Skeletal muscle tissue (tissue), 4 donors: ENCODE results near the gene JARID2. TPM values are rescaled to one million over a fixed set of nuclear protein-coding genes. Genes with fewer than 3 reads are reported as not detected.

ENCODE experiments used
- H3K27ac ChIP-seq: one replicate; pipeline ENCODE4 v1.7.0; 2013; ENCODE audit warnings: mild to moderate bottlenecking, low read depth, low read length, inconsistent platforms
- H3K27me3 ChIP-seq, 3 donors: one replicate each; pipeline ENCODE4 v1.7.0; 2013; ENCODE audit warnings: low read length in 3 of 3; ENCODE audit not compliant: control insufficient read depth in 3 of 3, insufficient read depth in 3 of 3
- H3K36me3 ChIP-seq, 3 donors: one replicate each; pipeline ENCODE4 v1.7.0; 2013; ENCODE audit warnings: low read length in 3 of 3; ENCODE audit not compliant: control insufficient read depth in 3 of 3, insufficient read depth in 3 of 3
- H3K4me1 ChIP-seq, 3 donors: one replicate each; pipeline ENCODE4 v1.7.0; 2013; ENCODE audit warnings: low read length in 3 of 3, mild to moderate bottlenecking in 3 of 3; ENCODE audit not compliant: control insufficient read depth in 3 of 3, insufficient read depth in 3 of 3
- H3K4me3 ChIP-seq, 3 donors: one replicate each; pipeline ENCODE4 v1.7.0; 2013; ENCODE audit warnings: low read length in 3 of 3
- H3K9ac ChIP-seq, 3 donors: one replicate each; pipeline ENCODE4 v1.7.0; 2013; ENCODE audit warnings: low read length in 3 of 3, mild to moderate bottlenecking in 3 of 3, moderate library complexity in 2 of 3, low read depth in 1 of 3
- H3K9me3 ChIP-seq, 3 donors: one replicate each; pipeline ENCODE4 v1.7.0; 2013; ENCODE audit warnings: low read length in 3 of 3; ENCODE audit not compliant: control insufficient read depth in 3 of 3
- total RNA-seq: library from RNA; depleted of rRNA; stranded (reverse); fragments of >200 nt; gene quantifications from one replicate; pipeline ENCODE4 v1.2.3, GENCODE V29; 2014
- donor health status: Osteomylitis.

The JARID2 gene
- total RNA-seq, 1 donor from 2014 or later: 12.0 TPM

GRCh38 chr6:15305909-15306308, 60.0 kb downstream of the JARID2 start:
- no peak overlapping the region for H3K27ac ChIP-seq
- no peaks in the 10 kb centered on the region for H3K36me3 ChIP-seq
- H3K27me3 ChIP-seq: no peaks in the 10 kb centered on the region
- no peaks in the 10 kb centered on the region for H3K9me3 ChIP-seq
- H3K9ac ChIP-seq: no peak overlapping the region
- H3K4me3 ChIP-seq: no peak overlapping the region
- H3K4me1 ChIP-seq: peaks cover 21 to 44% (median 29%) of the 10 kb centered on the region in 3 donors

GRCh38 chr6:15308435-15309213, 62.8 kb downstream of the JARID2 start:
- H3K9me3 ChIP-seq: no peaks in the 10 kb centered on the region
- no peak overlapping the region for H3K4me3 ChIP-seq
- H3K4me1 ChIP-seq: peaks cover 32 to 40% (median 34%) of the 10 kb centered on the region in 3 donors
- no peak overlapping the region for H3K9ac ChIP-seq
- H3K36me3 ChIP-seq: no peaks in the 10 kb centered on the region
- H3K27ac ChIP-seq: no peak overlapping the region
- no peaks in the 10 kb centered on the region for H3K27me3 ChIP-seq

DNA sequence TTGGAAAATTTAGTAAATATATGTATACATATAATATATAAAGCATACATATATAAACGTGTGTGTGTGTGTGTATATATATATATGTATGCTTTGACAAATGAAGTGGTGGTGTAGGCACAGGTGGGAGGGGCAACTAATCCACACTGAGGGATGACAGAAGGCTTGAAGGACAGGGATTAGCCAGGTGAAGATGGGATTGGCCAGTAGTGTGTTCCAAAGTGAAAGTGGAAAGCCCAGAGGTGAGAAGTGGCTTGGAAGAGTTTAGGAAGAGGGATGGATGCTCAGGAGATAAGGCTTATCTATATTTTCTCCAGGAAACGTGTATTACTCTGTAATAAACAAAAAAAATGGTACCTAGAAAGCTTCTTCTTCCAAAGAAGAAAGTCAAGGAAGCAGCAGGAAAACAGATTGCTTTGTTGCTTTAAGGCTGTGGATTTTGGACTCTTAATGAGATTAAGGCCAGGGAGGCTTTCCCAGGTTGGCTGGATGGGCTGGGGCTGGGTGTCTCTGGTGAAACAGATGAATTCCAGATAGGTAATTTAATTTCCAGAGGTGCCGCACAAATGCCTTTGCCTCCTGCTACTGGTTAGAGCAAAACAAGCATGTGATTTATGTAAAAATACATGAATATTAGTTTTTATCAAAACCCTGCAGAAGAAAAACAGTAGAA, 63.9 kb downstream of the JARID2 start:
- H3K27ac ChIP-seq: no peak overlapping the region
- H3K9me3 ChIP-seq: no peaks in the 10 kb centered on the region
- H3K4me1 ChIP-seq: peaks cover 36 to 40% (median 38%) of the 10 kb centered on the region in 3 donors
- H3K27me3 ChIP-seq: no peaks in the 10 kb centered on the region
- no peak overlapping the region for H3K4me3 ChIP-seq
- no peaks in the 10 kb centered on the region for H3K36me3 ChIP-seq
- no peak overlapping the region for H3K9ac ChIP-seq

DNA sequence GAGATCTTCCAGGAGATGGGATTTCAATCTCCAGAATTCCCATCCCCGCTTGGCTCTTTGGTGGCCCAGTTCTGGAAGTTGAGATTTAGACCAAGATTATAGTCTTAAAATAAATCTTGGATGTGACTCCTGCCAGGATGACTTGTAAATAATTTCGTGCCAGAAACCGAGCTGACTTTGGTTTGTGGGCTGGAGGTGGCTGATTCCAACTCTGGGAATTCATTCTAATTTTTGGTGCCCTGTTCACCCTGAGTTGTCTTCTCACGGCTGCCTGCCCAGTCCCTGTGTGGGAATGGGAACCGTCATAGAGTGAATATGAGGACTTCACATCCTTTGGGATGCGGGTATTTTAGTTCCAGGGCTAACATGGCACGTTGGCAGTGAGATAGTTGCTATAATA, 64.8 kb downstream of the JARID2 start:
- no peaks in the 10 kb centered on the region for H3K36me3 ChIP-seq
- H3K4me1 ChIP-seq: peaks cover 34 to 38% (median 37%) of the 10 kb centered on the region in 3 donors
- no peaks in the 10 kb centered on the region for H3K9me3 ChIP-seq
- H3K27me3 ChIP-seq: no peaks in the 10 kb centered on the region
- peak overlapping the region in 1 of 3 donors; percentile 32 for H3K9ac ChIP-seq
- no peak overlapping the region for H3K27ac ChIP-seq
- H3K4me3 ChIP-seq: no peak overlapping the region

GRCh38 chr6:15312500-15312899, 66.6 kb downstream of the JARID2 start:
- no peaks in the 10 kb centered on the region for H3K9me3 ChIP-seq
- no peak overlapping the region for H3K27ac ChIP-seq
- no peak overlapping the region for H3K4me3 ChIP-seq
- peaks cover 32 to 38% (median 33%) of the 10 kb centered on the region in 3 donors for H3K4me1 ChIP-seq
- no peaks in the 10 kb centered on the region for H3K27me3 ChIP-seq
- H3K9ac ChIP-seq: no peak overlapping the region
- no peaks in the 10 kb centered on the region for H3K36me3 ChIP-seq

GRCh38 chr6:15313367-15313766, 67.5 kb downstream of the JARID2 start:
- Histone ChIP-seq H3K4me3 (peak overlapping the region in 1 of 3 donors; percentile 1), H3K9ac (no peak overlapping the region), H3K27me3 (no peaks in the 10 kb centered on the region), H3K9me3 (no peaks in the 10 kb centered on the region), H3K4me1 (peaks cover 35 to 40% (median 39%) of the 10 kb centered on the region in 3 donors), H3K36me3 (no peaks in the 10 kb centered on the region), H3K27ac (no peak overlapping the region)

DNA sequence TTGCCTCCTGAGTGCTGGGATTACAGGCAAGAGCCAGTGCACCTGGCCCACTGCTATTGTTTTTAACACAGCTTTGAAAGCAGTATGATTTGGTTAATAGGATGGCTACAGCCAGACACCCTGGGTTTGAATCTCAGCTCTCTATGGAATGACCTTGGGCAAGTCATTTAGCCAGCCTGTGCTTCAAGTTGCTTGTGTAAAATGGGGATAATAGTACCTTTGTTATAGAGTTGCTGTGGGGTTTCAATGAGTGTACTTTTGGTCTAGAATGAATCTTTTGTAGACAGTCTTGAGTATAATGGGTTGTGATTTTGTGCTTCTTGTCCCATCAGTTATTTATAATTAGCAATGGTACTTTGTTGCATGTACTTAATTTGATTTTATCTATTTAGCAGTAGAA, 70.9 kb downstream of the JARID2 start:
- Histone ChIP-seq H3K4me3 (no peak overlapping the region), H3K4me1 (peaks cover 20 to 33% (median 27%) of the 10 kb centered on the region in 3 donors), H3K27me3 (no peaks in the 10 kb centered on the region), H3K36me3 (no peaks in the 10 kb centered on the region), H3K9me3 (no peaks in the 10 kb centered on the region), H3K9ac (no peak overlapping the region), H3K27ac (no peak overlapping the region)

DNA sequence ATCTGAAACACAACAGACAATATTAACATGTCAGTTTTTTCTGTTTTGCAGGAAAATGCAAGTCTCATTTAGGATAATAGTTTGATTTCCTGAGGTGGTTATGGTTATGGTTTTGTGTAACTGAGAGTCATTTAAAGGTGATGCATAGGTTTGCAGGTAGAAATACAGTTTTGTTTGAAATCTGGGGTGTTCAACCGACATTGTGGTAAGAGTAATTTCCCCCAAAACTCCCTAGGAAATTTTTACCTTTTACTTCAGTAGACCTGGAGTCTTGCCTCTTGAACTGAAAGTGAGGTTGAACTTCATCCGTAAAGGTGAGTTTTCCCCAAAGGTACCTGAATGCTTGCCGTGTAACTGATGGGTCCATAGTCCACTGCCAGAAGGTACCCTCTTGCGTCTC, 71.4 kb downstream of the JARID2 start:
- Histone ChIP-seq H3K9ac (no peak overlapping the region), H3K36me3 (no peaks in the 10 kb centered on the region), H3K4me3 (no peak overlapping the region), H3K4me1 (peaks cover 20 to 33% (median 27%) of the 10 kb centered on the region in 3 donors), H3K9me3 (no peaks in the 10 kb centered on the region), H3K27me3 (no peaks in the 10 kb centered on the region), H3K27ac (no peak overlapping the region)

DNA sequence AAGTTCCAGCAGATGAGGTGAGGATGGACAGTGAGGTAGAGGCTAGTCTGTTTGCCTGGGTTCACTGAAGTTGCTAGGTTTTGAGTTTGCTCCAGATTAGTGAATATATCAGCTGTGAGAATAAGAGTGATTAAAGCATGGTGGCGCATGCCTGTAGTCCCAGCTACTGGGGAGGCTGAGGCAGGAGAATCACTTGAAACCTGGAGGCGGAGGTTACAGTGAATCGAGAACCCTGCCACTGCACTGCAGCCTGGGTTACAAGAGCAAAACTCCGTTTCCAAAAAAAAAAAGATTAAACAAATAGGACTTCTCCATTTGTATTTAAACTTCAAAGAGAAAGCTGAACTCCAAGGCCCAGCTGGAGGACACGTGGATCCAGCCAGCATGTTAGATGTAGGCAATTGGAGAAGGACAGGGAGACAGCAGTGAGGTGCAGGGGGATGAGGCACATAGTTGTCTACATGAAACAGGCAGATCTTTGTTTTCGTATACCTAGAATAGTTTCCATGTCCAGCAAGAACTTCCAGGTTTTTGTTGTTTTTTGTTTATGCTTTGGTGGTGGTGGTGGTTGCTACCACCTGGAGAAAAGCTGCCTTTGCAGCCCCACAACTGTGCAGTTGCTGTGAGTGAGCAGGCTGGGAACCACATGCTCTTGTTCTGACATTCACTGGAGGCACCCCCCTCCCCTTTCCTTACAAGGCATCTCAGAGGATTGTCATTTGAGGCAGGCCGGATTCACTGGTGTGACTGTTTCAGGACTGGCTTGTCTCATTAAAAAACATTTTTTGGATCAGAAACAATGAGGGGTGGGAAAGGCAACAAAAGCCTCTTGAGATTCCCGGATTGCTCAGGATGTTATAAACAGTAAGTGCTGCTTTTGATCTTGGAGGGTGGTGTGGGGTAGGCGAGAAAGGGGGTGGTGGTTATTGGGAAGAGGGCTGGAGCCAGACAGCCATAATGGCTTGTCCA, 72.3 kb downstream of the JARID2 start:
- peaks cover 18 to 23% (median 20%) of the 10 kb centered on the region in 3 donors for H3K4me1 ChIP-seq
- H3K27me3 ChIP-seq: no peaks in the 10 kb centered on the region
- H3K27ac ChIP-seq: no peak overlapping the region
- no peak overlapping the region for H3K4me3 ChIP-seq
- no peak overlapping the region for H3K9ac ChIP-seq
- H3K9me3 ChIP-seq: no peaks in the 10 kb centered on the region
- no peaks in the 10 kb centered on the region for H3K36me3 ChIP-seq
